Astrocyte (in vitro differentiated cells and primary cell): ENCODE data around the gene MAP2.

Experiments
- CTCF ChIP-seq: IDR thresholded peaks from 2 replicates; pipeline ENCODE4 v1.5.1; 2011; ENCODE audit warnings: low read depth, mild to moderate bottlenecking, inconsistent platforms, low read length, moderate library complexity; ENCODE audit not compliant: insufficient read depth
- EZH2 ChIP-seq: IDR thresholded peaks from 2 replicates; pipeline ENCODE4 v1.6.1; 2012; ENCODE audit warnings: mild to moderate bottlenecking, low read length, inconsistent platforms; ENCODE audit not compliant: insufficient read depth

GRCh38 chr2:209663656-209664055 is 239.8 kb downstream of the MAP2 start:
- TF ChIP-seq CTCF (no peak), EZH2 (no peak)
